Gastroesophageal sphincter (tissue), 3 donors: Measurements from ENCODE around the gene NECAP2.

Experiments
- EP300 ChIP-seq: sonication (generic); formaldehyde crosslinking; IDR thresholded peaks from one replicate; pipeline ENCODE4 v1.6.1; 2017; ENCODE audit warnings: antibody characterized with exemption, mild to moderate bottlenecking
- POLR2A ChIP-seq, 2 donors: fragments of 450-650 bp; IDR thresholded peaks; one replicate each; pipeline ENCODE4 v1.6.1; 2017; ENCODE audit warnings: antibody characterized with exemption in 2 of 2, mild to moderate bottlenecking in 2 of 2, moderate library complexity in 1 of 2
- TF ChIP-seq, protein P1 (sequence below), 4 experiments: fragments of 200-600 bp in 2 of 4; fragments of 450-650 bp in 2 of 4; sonication (generic) in 1 of 4; IDR thresholded peaks; one replicate each; pipeline ENCODE4 v1.5.1; 2017 to 2019; ENCODE audit warnings: antibody characterized with exemption in 4 of 4, mild to moderate bottlenecking in 2 of 4, moderate library complexity in 2 of 4

DNA sequence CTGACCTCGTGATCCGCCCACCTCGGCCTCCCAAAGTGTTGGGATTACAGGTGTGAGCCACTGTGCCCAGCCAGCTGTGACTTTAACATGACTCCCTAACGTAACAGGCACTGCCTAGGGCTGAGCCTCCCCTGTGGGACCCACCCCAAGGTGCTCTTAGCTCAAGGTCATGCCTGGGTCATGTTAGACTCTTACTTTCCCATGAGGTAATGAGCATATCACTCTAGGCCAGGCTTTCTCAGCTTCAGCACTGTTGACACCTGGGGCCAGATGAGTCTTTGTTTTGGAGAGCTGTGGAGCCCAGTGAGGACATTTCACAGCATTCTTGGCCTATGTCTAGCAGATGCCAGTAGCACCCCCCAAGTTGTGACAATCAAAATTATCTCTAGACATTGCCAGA is 4.5 kb downstream of the NECAP2 start:
- no peak for TF ChIP-seq EP300
- no peak for TF ChIP-seq POLR2A (IDR thresholded peaks at IDR 0.05)
- TF ChIP-seq, protein P1, sequence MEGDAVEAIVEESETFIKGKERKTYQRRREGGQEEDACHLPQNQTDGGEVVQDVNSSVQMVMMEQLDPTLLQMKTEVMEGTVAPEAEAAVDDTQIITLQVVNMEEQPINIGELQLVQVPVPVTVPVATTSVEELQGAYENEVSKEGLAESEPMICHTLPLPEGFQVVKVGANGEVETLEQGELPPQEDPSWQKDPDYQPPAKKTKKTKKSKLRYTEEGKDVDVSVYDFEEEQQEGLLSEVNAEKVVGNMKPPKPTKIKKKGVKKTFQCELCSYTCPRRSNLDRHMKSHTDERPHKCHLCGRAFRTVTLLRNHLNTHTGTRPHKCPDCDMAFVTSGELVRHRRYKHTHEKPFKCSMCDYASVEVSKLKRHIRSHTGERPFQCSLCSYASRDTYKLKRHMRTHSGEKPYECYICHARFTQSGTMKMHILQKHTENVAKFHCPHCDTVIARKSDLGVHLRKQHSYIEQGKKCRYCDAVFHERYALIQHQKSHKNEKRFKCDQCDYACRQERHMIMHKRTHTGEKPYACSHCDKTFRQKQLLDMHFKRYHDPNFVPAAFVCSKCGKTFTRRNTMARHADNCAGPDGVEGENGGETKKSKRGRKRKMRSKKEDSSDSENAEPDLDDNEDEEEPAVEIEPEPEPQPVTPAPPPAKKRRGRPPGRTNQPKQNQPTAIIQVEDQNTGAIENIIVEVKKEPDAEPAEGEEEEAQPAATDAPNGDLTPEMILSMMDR (IDR thresholded peaks at IDR 0.05), result no peak
